ENCODE results near the gene NDUFA7. TPM values are rescaled to one million over a fixed set of nuclear protein-coding genes. Genes with fewer than 3 reads are reported as not detected.

Gene NDUFA7
- 127 TPM for polyA plus RNA-seq (2013, experiment 1 of 4)
- polyA plus RNA-seq (2013, experiment 2 of 4) = 134 TPM
- 112 TPM for polyA plus RNA-seq (2013, experiment 3 of 4)
- 131 TPM for polyA plus RNA-seq (2013, experiment 4 of 4)

DNA sequence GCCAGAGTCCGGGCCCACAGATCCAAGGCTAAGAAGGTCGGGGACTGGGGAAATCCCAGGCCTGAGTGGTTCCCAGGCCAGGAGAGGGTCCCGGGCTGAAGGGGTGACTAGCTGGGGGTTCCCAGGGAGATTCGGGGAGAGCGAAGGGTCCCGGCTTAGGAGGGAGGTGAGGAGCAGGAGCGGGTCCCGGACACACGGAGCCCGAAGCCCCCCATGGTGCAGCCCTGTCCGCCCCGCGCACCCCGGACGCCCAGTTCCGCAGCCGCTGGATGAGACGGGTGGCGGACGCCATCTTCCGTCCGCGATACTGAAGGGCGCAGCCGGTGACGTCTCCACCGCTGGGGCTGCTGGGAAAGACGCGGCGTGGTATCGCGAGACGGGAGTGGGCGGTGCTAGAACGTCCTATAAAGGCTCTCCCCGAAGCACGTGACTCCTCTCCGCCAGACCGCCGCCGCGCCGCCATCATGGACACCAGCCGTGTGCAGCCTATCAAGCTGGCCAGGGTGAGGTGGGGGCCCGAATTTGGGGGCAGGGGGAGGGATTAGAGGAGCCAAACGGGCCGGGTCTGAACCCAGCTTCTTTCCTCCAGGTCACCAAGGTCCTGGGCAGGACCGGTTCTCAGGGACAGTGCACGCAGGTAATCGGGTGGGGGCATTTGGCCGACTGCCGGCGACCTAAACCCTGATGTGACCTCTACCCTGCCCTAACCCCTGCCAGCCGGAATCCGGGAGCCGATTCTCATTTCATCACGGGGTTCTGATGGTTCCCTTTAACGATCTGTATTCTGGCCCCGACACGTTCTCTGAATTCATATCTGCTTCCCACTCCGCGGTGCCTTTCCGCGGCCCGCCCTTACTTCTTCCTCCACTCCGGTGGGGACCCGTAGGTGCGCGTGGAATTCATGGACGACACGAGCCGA, at the start of gene NDUFA7, which contains the start of gene RPS28:
NDUFA7 (minus strand) TSS at position 309 of the 919 bp plus-strand sequence; CDS start at position 292, 17 bp downstream.
RPS28 (plus strand) TSS at position 430 of the 919 bp plus-strand sequence; CDS start at position 465, 35 bp downstream.
- Histone ChIP-seq H3K36me3 (ENCODE audit: control insufficient read depth, insufficient read depth, low read length) (peaks cover 8% of the 10 kb centered on the region), H3K9me3 (ENCODE audit: control insufficient read depth, low read length) (no peaks in the 10 kb centered on the region), H3K27ac (ENCODE audit: insufficient read depth, low read depth, low read length, poor library complexity, severe bottlenecking) (peak within 1 kb of the TSS; percentile 88), H3K27me3 (ENCODE audit: control insufficient read depth, insufficient read depth, low read length, poor library complexity, severe bottlenecking) (no peaks in the 10 kb centered on the region), H3K4me3 (ENCODE audit: insufficient read depth, low read depth, low read length) (peak within 1 kb of the TSS; percentile 87), H3K4me1 (ENCODE audit: control insufficient read depth, insufficient read depth, low read length) (peaks cover 19% of the 10 kb centered on the region)
- WGBS, 2 experiments = 0% methylated on average over 72 of the region's 72 CpGs

DNA sequence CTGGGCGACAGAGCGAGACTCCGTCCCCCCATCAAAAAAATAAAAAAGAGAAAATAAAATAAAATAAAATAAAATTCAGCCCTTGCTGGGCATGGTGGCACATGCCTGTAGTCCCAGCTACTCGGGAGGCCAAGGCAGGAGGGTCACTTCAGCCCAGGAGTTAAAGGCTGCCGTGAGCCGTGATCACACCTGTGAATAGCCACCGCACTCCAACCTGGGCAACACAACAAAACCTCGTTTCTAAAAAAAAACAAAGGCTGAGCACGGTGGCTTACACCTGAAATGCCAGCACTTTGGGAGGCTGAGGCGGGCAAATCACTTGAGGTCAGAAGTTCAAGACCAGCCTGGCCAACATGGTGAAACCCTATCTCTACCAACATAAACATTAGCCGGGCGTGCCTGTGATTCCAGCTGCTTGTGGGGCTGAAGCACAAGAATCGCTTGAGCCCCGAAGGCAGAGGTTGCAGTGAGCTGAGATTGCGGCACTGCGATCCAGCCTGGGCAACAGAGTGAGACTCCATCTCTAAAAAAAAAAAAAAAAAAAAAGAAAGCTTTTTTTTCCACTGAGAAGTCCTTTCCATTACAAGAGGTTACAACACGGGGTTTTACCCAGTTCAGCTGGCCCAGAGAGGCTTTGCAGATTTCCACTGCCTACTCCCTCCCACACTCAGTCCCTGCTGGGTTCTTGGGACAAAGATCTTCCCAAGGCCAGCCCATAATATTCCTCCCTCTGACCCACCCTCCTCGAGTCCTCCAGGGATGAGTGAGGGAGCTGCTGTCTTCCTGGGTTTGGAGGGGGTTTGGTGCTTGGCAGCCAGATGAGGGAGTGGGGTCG, 49.2 kb upstream of the NDUFA7 start:
- Histone ChIP-seq H3K27me3 (ENCODE audit: control insufficient read depth, insufficient read depth, low read length, poor library complexity, severe bottlenecking) (no peaks in the 10 kb centered on the region), H3K4me3 (ENCODE audit: insufficient read depth, low read depth, low read length) (no peak overlapping the region), H3K36me3 (ENCODE audit: control insufficient read depth, insufficient read depth, low read length) (peaks cover 25% of the 10 kb centered on the region), H3K4me1 (ENCODE audit: control insufficient read depth, insufficient read depth, low read length) (peaks cover 17% of the 10 kb centered on the region), H3K27ac (ENCODE audit: insufficient read depth, low read depth, low read length, poor library complexity, severe bottlenecking) (peak overlapping the region; percentile 17), H3K9me3 (ENCODE audit: control insufficient read depth, low read length) (no peaks in the 10 kb centered on the region)
- WGBS, 2 experiments = 87 to 89% methylated on average over 16 to 19 of the region's 19 CpGs

DNA sequence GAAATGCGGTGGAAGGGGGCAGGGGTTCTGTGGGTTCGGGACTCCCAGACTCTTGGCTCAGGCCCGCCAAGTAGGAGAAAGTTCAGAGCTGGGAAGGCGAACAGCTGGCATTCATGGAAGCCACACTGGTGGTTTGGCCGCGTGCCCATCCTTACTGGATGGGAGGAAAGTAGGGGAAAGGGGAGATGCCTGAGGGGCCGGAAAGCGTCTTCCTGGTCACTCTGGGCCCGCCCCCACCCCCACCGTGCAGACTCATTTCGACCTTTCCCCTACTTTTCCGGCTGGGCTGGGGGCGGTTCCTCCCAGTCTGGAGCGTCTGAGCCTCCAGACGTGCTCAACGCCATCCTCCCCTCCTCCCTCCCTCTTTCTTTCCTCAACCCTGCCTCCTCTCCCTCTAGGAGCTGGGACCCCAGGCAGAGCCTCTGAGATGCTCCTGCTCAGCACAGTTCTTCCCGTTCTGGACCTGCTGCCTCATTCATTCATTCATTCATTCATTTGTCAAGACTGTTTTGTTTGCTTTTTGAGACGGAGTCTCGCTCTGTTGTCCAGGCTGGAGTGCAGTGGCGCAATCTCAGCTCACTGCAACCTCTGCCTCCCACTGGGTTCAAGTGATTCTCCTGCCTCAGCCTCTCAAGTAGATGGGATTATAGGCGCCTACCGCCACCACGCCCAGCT, 46.3 kb upstream of the NDUFA7 start:
- H3K27ac ChIP-seq (ENCODE audit: insufficient read depth, low read depth, low read length, poor library complexity, severe bottlenecking) = peak overlapping the region; percentile 95

DNA sequence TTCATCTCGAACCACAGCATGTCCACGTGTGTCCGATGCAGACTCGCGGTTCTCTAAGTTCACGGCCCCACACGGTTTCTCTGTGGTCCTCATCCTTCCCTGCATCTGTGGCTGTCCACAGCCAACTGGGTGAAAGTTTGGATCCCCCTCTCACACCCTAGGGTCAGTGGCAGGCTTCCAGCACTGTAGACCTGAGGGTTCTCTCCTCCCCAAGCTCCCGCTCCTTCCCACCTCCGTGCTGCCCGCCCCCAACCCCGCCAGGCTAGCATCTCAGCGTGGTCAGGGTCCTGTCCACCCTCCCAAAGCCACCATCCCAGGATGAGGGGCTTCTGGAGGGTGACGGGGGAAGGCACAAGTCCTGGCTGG, 45.8 kb upstream of the NDUFA7 start:
- peak overlapping the region; percentile 95 for H3K27ac ChIP-seq (ENCODE audit: insufficient read depth, low read depth, low read length, poor library complexity, severe bottlenecking)
- WGBS, 2 experiments = 60 to 62% methylated on average over 13 of the region's 13 CpGs
- peak overlapping the region; percentile 26 for H3K4me3 ChIP-seq (ENCODE audit: insufficient read depth, low read depth, low read length)
- H3K9me3 ChIP-seq (ENCODE audit: control insufficient read depth, low read length) = no peaks in the 10 kb centered on the region
- peaks cover 17% of the 10 kb centered on the region for H3K4me1 ChIP-seq (ENCODE audit: control insufficient read depth, insufficient read depth, low read length)
- peaks cover 7% of the 10 kb centered on the region for H3K36me3 ChIP-seq (ENCODE audit: control insufficient read depth, insufficient read depth, low read length)
- peaks cover 12% of the 10 kb centered on the region for H3K27me3 ChIP-seq (ENCODE audit: control insufficient read depth, insufficient read depth, low read length, poor library complexity, severe bottlenecking)

More for the DNA sequence above, 46.3 kb upstream of the NDUFA7 start:
- peak overlapping the region; percentile 26 for H3K4me3 ChIP-seq (ENCODE audit: insufficient read depth, low read depth, low read length)
- H3K27me3 ChIP-seq (ENCODE audit: control insufficient read depth, insufficient read depth, low read length, poor library complexity, severe bottlenecking) = peaks cover 12% of the 10 kb centered on the region
- no peaks in the 10 kb centered on the region for H3K9me3 ChIP-seq (ENCODE audit: control insufficient read depth, low read length)
- peaks cover 7% of the 10 kb centered on the region for H3K36me3 ChIP-seq (ENCODE audit: control insufficient read depth, insufficient read depth, low read length)
- 25 to 26% methylated on average over 23 of the region's 23 CpGs for WGBS, 2 experiments
- peaks cover 17% of the 10 kb centered on the region for H3K4me1 ChIP-seq (ENCODE audit: control insufficient read depth, insufficient read depth, low read length)

DNA sequence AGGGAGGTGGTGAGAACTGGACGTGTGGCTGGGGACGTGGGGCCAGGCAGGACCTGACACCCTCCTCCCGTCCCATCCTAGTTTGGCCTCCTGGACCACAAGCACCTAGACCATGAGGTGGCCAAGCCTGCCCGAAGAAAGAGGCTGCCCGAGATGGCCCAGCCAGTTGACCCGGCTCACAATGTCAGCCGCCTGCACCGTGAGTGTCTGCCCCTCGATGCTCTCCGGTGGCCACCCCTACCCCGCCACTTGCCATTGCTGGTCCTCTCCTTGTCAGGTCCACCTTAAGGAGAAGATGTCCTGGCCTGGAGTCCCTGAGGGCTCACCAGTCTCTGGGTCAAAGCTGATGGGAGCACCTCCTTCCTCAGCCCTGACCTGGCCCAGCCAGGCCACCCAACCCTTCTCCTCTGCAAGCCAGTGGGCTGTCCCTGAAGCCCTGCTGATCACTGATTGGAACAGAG, 45.0 kb upstream of the NDUFA7 start:
- Histone ChIP-seq H3K9me3 (ENCODE audit: control insufficient read depth, low read length) (no peaks in the 10 kb centered on the region), H3K4me1 (ENCODE audit: control insufficient read depth, insufficient read depth, low read length) (peaks cover 17% of the 10 kb centered on the region), H3K36me3 (ENCODE audit: control insufficient read depth, insufficient read depth, low read length) (peaks cover 2% of the 10 kb centered on the region), H3K27me3 (ENCODE audit: control insufficient read depth, insufficient read depth, low read length, poor library complexity, severe bottlenecking) (peaks cover 12% of the 10 kb centered on the region), H3K4me3 (ENCODE audit: insufficient read depth, low read depth, low read length) (no peak overlapping the region), H3K27ac (ENCODE audit: insufficient read depth, low read depth, low read length, poor library complexity, severe bottlenecking) (no peak overlapping the region)
- 95 to 98% methylated on average over 11 of the region's 11 CpGs for WGBS, 2 experiments

DNA sequence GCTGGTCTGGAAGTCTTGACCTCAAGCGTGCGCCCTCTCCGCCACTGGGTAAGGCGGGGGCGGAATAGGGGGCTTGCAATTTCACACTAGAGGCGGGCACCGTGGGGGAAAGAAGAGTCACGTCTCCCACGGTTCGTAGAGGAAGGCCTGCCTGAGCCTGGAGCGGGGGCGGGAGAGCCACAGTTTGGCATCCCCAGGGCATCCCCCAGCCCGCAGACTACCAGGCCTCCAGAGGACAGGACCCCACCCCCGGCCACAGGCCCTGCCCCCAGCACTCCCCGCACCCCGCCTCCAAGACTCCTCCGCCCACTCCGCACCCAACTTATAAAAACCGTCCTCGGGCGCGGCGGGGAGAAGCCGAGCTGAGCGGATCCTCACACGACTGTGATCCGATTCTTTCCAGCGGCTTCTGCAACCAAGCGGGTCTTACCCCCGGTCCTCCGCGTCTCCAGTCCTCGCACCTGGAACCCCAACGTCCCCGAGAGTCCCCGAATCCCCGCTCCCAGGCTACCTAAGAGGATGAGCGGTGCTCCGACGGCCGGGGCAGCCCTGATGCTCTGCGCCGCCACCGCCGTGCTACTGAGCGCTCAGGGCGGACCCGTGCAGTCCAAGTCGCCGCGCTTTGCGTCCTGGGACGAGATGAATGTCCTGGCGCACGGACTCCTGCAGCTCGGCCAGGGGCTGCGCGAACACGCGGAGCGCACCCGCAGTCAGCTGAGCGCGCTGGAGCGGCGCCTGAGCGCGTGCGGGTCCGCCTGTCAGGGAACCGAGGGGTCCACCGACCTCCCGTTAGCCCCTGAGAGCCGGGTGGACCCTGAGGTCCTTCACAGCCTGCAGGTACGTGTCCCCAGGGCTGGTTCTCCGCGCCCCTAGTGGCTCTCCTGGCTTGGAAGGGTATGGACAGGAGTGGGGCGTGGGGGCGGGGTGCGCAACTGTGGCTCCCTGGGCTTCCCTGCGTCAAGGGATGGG, 42.9 kb upstream of the NDUFA7 start, which contains the start of gene ANGPTL4:
ANGPTL4 (plus strand) TSS at position 353 of the 969 bp plus-strand sequence; CDS start at position 520, 167 bp downstream.
- Histone ChIP-seq H3K36me3 (ENCODE audit: control insufficient read depth, insufficient read depth, low read length) (no peaks in the 10 kb centered on the region), H3K9me3 (ENCODE audit: control insufficient read depth, low read length) (no peaks in the 10 kb centered on the region), H3K27ac (ENCODE audit: insufficient read depth, low read depth, low read length, poor library complexity, severe bottlenecking) (no peak within 1 kb of the TSS), H3K4me1 (ENCODE audit: control insufficient read depth, insufficient read depth, low read length) (peaks cover 17% of the 10 kb centered on the region), H3K27me3 (ENCODE audit: control insufficient read depth, insufficient read depth, low read length, poor library complexity, severe bottlenecking) (peaks cover 12% of the 10 kb centered on the region), H3K4me3 (ENCODE audit: insufficient read depth, low read depth, low read length) (peak within 1 kb of the TSS; percentile 50)
- WGBS, 2 experiments = 1% methylated on average over 81 of the region's 81 CpGs

DNA sequence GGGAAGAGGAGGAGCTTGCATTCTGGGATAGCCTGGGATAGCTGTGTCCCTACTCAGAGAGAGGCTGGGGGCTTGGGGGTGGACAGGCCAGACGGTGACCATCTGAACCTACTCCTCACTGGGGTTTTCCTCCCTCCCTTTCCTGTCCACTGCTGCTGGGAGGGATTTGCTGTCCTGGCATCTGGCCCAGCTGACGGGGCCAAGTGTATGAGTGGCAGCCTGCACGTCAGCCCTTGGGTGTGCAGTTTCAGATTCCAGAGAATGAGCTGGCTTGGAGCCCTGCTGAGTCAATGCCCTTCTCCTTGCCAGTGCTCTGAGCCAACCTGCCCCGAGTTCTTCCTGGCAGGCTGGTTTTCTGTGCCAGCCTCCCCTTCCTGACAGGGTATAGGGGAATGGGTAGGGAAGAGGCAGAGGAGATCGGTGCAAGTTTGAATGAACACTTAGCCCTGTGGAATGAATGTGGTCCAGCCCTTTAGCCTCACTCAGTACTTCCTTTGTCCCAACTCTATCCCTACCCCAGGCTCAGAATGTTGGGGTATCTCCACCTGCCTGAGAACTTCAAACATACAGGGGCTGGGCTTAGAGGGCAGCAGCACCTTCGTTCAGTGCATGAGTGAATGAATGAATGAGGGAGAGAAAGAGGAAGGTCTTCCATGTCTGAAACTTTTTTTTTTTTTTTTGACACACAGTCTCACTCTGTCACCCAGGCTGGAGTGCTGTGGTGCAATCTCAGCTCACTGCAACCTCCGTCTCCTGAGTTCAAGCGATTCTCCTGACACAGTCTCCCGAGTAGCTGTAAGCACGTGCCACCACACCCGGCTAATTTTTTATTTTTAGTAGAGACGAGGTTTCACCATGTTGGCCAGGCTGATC, 41.0 kb upstream of the NDUFA7 start:
- Histone ChIP-seq H3K27ac (ENCODE audit: insufficient read depth, low read depth, low read length, poor library complexity, severe bottlenecking) (no peak overlapping the region), H3K27me3 (ENCODE audit: control insufficient read depth, insufficient read depth, low read length, poor library complexity, severe bottlenecking) (peaks cover 12% of the 10 kb centered on the region), H3K9me3 (ENCODE audit: control insufficient read depth, low read length) (no peaks in the 10 kb centered on the region), H3K36me3 (ENCODE audit: control insufficient read depth, insufficient read depth, low read length) (no peaks in the 10 kb centered on the region), H3K4me1 (ENCODE audit: control insufficient read depth, insufficient read depth, low read length) (peaks cover 10% of the 10 kb centered on the region), H3K4me3 (ENCODE audit: insufficient read depth, low read depth, low read length) (no peak overlapping the region)
- WGBS, 2 experiments = 89 to 90% methylated on average over 12 of the region's 12 CpGs

DNA sequence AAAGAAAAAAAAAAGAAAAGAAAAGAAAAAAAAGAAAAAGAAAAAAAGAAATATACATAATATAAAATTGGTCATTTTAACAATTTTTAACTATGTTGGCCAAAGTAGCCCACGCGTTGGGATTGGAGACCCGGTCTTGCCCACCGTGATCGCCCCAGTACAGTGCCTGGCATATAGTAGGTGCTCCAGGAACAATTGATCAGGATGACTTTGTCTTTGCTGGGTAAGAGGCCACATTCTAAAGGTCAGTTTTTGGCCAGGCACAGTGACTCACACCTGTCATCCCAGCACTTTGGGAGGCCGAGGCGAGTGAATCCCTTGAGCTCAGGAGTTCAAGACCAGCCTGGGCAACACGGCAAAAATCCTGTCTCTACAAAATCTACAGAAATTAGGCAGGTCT, 39.0 kb upstream of the NDUFA7 start:
- no peak overlapping the region for H3K4me3 ChIP-seq (ENCODE audit: insufficient read depth, low read depth, low read length)
- peaks cover 12% of the 10 kb centered on the region for H3K27me3 ChIP-seq (ENCODE audit: control insufficient read depth, insufficient read depth, low read length, poor library complexity, severe bottlenecking)
- no peaks in the 10 kb centered on the region for H3K9me3 ChIP-seq (ENCODE audit: control insufficient read depth, low read length)
- no peaks in the 10 kb centered on the region for H3K36me3 ChIP-seq (ENCODE audit: control insufficient read depth, insufficient read depth, low read length)
- 87 to 91% methylated on average over 8 of the region's 8 CpGs for WGBS, 2 experiments
- no peaks in the 10 kb centered on the region for H3K4me1 ChIP-seq (ENCODE audit: control insufficient read depth, insufficient read depth, low read length)
- H3K27ac ChIP-seq (ENCODE audit: insufficient read depth, low read depth, low read length, poor library complexity, severe bottlenecking) = no peak overlapping the region

All from ectodermal cell (in vitro differentiated cells).